ENCODE measurements around the gene KCNQ4. TPM values are rescaled to one million over a fixed set of nuclear protein-coding genes. Genes with fewer than 3 reads are reported as not detected.

The KCNQ4 gene
- total and polyA plus RNA-seq, 2 donors (not counting 1 experiment from before 2014, with no cell fraction given), result 0.16 to 0.20 TPM

- H3K9me3 Mint-ChIP-seq (ENCODE audit: insufficient read depth), result no peaks in the 10 kb centered on the region
- TF ChIP-seq EZH2 (IDR thresholded peaks at IDR 0.05; ENCODE audit: borderline replicate concordance, insufficient read depth, low read depth, low read length, poor library complexity, severe bottlenecking) (no peak), CTCF (IDR thresholded peaks at IDR 0.05) (no peak)
- no peak overlapping the region for H3K4me3 Mint-ChIP-seq
- H2AFZ ChIP-seq (ENCODE audit: insufficient read depth, low read depth, low read length, poor library complexity, severe bottlenecking), result peak overlapping the region; percentile 5
- no peaks in the 10 kb centered on the region for H3K27me3 Mint-ChIP-seq
- H3K4me1 Mint-ChIP-seq, result peaks cover 28% of the 10 kb centered on the region
- CTCF ChIA-PET, result interaction anchor here (2.3 kb wide), 1 partner anchor 34 kb away, joined by 9 read pairs; no protein-coding TSS in a partner anchor
- POLR2A ChIA-PET, result interaction anchor here (1.5 kb wide), 1 partner anchor 117 kb away, joined by 3 read pairs; the partner anchor contains the start of gene NFYC
- H3K9ac ChIP-seq (ENCODE audit: low read length), result no peak overlapping the region
- no peak overlapping the region for H3K4me2 ChIP-seq (replicated peaks; ENCODE audit: low read depth, low read length, poor library complexity, severe bottlenecking)
- DNase-seq, result no peak
- WGBS (ENCODE audit: insufficient coverage), result 100% methylated on average over 3 of the region's 3 CpGs
- no peaks in the 10 kb centered on the region for H3K79me2 ChIP-seq (ENCODE audit: control insufficient read depth, insufficient read depth, low read length)
- no peak for ATAC-seq (ENCODE audit: low read depth)
- peaks cover 11 to 29% of the 10 kb centered on the region in 2 donors for H3K4me1 ChIP-seq (ENCODE audit: control insufficient read depth in 2 of 2, insufficient read depth in 2 of 2, low read length in 2 of 2)
- intact Hi-C loops (cut with micrococcal nuclease), result no loop called here
- H3K9me3 ChIP-seq (ENCODE audit: control extremely low read depth in 1 of 3, control insufficient read depth in 2 of 3, insufficient read depth in 1 of 3, low read length in 2 of 3), result peaks cover 0 to 11% (median 0%) of the 10 kb centered on the region in 3 donors
- H3K27ac ChIP-seq (ENCODE audit: low read length in 2 of 2), result peak overlapping the region in 1 of 2 donors; percentile 53
- H4K20me1 ChIP-seq (ENCODE audit: control insufficient read depth, insufficient read depth, low read length, poor library complexity, severe bottlenecking), result no peaks in the 10 kb centered on the region
- no peak overlapping the region for H3K27ac Mint-ChIP-seq
- no peaks in the 10 kb centered on the region for H3K27me3 ChIP-seq (replicated peaks in 1 of 4; ENCODE audit: control extremely low read depth in 1 of 4, control insufficient read depth in 3 of 4, insufficient read depth in 4 of 4, low read length in 3 of 4)
- H3K4me3 ChIP-seq (ENCODE audit: control extremely low read depth in 1 of 5, extremely low read depth in 1 of 5, insufficient read depth in 1 of 5, low read depth in 2 of 5, low read length in 4 of 5), result no peak overlapping the region
- H3K36me3 ChIP-seq (replicated peaks in 1 of 2; ENCODE audit: control extremely low read depth in 1 of 2, control insufficient read depth in 1 of 2, extremely low read depth in 1 of 2, insufficient read depth in 2 of 2, low read length in 1 of 2), result no peaks in the 10 kb centered on the region
Observed at GRCh38 chr1:40808444-40808843, 24.9 kb downstream of the KCNQ4 start.

GRCh38 chr1:40808909-40809308 lies 25.3 kb downstream of the KCNQ4 start:
- no peaks in the 10 kb centered on the region for H3K9me3 Mint-ChIP-seq (ENCODE audit: insufficient read depth)
- intact Hi-C loops (cut with micrococcal nuclease), result no loop called here
- WGBS (ENCODE audit: insufficient coverage), result 74% methylated on average over 6 of the region's 6 CpGs
- Histone ChIP-seq H3K36me3 (replicated peaks in 1 of 2; ENCODE audit: control extremely low read depth in 1 of 2, control insufficient read depth in 1 of 2, extremely low read depth in 1 of 2, insufficient read depth in 2 of 2, low read length in 1 of 2) (no peaks in the 10 kb centered on the region), H2AFZ (ENCODE audit: insufficient read depth, low read depth, low read length, poor library complexity, severe bottlenecking) (peak overlapping the region; percentile 5), H3K4me3 (ENCODE audit: control extremely low read depth in 1 of 5, extremely low read depth in 1 of 5, insufficient read depth in 1 of 5, low read depth in 2 of 5, low read length in 4 of 5) (no peak overlapping the region), H3K27me3 (replicated peaks in 1 of 4; ENCODE audit: control extremely low read depth in 1 of 4, control insufficient read depth in 3 of 4, insufficient read depth in 4 of 4, low read length in 3 of 4) (no peaks in the 10 kb centered on the region), H3K9ac (ENCODE audit: low read length) (no peak overlapping the region), H3K9me3 (ENCODE audit: control extremely low read depth in 1 of 3, control insufficient read depth in 2 of 3, insufficient read depth in 1 of 3, low read length in 2 of 3) (peaks cover 0 to 11% (median 0%) of the 10 kb centered on the region in 3 donors), H4K20me1 (ENCODE audit: control insufficient read depth, insufficient read depth, low read length, poor library complexity, severe bottlenecking) (no peaks in the 10 kb centered on the region), H3K4me2 (replicated peaks; ENCODE audit: low read depth, low read length, poor library complexity, severe bottlenecking) (peak overlapping the region; percentile 51), H3K79me2 (ENCODE audit: control insufficient read depth, insufficient read depth, low read length) (no peaks in the 10 kb centered on the region), H3K4me1 (ENCODE audit: control insufficient read depth in 2 of 2, insufficient read depth in 2 of 2, low read length in 2 of 2) (peaks cover 9 to 24% of the 10 kb centered on the region in 2 donors), H3K27ac (ENCODE audit: low read length in 2 of 2) (peak overlapping the region; percentile 34 to 53)
- peak; percentile 37 for DNase-seq
- no peaks in the 10 kb centered on the region for H3K27me3 Mint-ChIP-seq
- H3K4me1 Mint-ChIP-seq, result peaks cover 23% of the 10 kb centered on the region
- no peak for TF ChIP-seq EZH2 (IDR thresholded peaks at IDR 0.05; ENCODE audit: borderline replicate concordance, insufficient read depth, low read depth, low read length, poor library complexity, severe bottlenecking)
- no peak for TF ChIP-seq CTCF (IDR thresholded peaks at IDR 0.05)
- H3K4me3 Mint-ChIP-seq, result peak overlapping the region; percentile 33
- no peak overlapping the region for H3K27ac Mint-ChIP-seq
- ChIA-PET POLR2A (interaction anchor here (1.5 kb wide), 1 partner anchor 118 kb away, joined by 3 read pairs; the partner anchor contains the start of gene NFYC), CTCF (interaction anchor here (2.3 kb wide), 1 partner anchor 34 kb away, joined by 9 read pairs; no protein-coding TSS in a partner anchor)
- no peak for ATAC-seq (ENCODE audit: low read depth)

All from B cell (primary cell).